Neural progenitor cell (in vitro differentiated cells): ENCODE measurements around the gene SCCPDH. TPM values are rescaled to one million over a fixed set of nuclear protein-coding genes. Genes with fewer than 3 reads are reported as not detected.

Experiments
- DNase-seq: peaks from one replicate; pipeline ENCODE4 v3.0.0-alpha.2; 2016; ENCODE audit warnings: low spot score
- H2AFZ ChIP-seq: fragments of 200-600 bp; sonication (generic); replicated peaks from 2 replicates; pipeline ENCODE4 v1.6.1; 2016; ENCODE audit warnings: antibody characterized with exemption
- H3F3A ChIP-seq: fragments of 200-600 bp; sonication (generic); 2 replicates; pipeline ENCODE4 v1.6.1; 2016; ENCODE audit warnings: antibody characterized with exemption, low read depth
- H3K27ac ChIP-seq: fragments of 200-600 bp; sonication (generic); 2 replicates; pipeline ENCODE4 v1.5.1; 2016; ENCODE audit warnings: mild to moderate bottlenecking
- H3K27me3 ChIP-seq: fragments of 200-600 bp; sonication (generic); 2 replicates; pipeline ENCODE4 v1.6.1; 2016; ENCODE audit warnings: mild to moderate bottlenecking, moderate library complexity
- H3K36me3 ChIP-seq: fragments of 200-600 bp; sonication (generic); 2 replicates; pipeline ENCODE4 v1.5.1; 2016
- H3K4me1 ChIP-seq: fragments of 200-600 bp; sonication (generic); 2 replicates; pipeline ENCODE4 v1.6.1; 2016; ENCODE audit warnings: mixed run types
- H3K4me2 ChIP-seq: fragments of 200-600 bp; sonication (generic); 2 replicates; pipeline ENCODE4 v1.6.1; 2016
- H3K4me3 ChIP-seq: fragments of 200-600 bp; sonication (generic); 2 replicates; pipeline ENCODE4 v1.5.1; 2016
- H3K79me2 ChIP-seq: fragments of 200-600 bp; sonication (generic); 2 replicates; pipeline ENCODE4 v1.6.1; 2016; ENCODE audit warnings: low read depth
- H3K9ac ChIP-seq: fragments of 200-600 bp; sonication (generic); 2 replicates; pipeline ENCODE4 v1.6.1; 2016
- H3K9me3 ChIP-seq: fragments of 200-600 bp; sonication (generic); 2 replicates; pipeline ENCODE4 v1.5.1; 2016; ENCODE audit warnings: low read depth
- H4K20me1 ChIP-seq: fragments of 200-600 bp; sonication (generic); 2 replicates; pipeline ENCODE4 v1.6.1; 2016; ENCODE audit warnings: low read depth
- H3K27ac Mint-ChIP-seq: 3 replicates; pipeline ENCODE4 v1.8.0; 2021; ENCODE audit warnings: mixed read lengths
- H3K27me3 Mint-ChIP-seq: 2 replicates; pipeline ENCODE4 v1.8.0; 2022; ENCODE audit warnings: low read depth, mild to moderate bottlenecking, inconsistent platforms, moderate library complexity, mixed read lengths; ENCODE audit not compliant: insufficient read depth
- H3K36me3 Mint-ChIP-seq: 3 replicates; pipeline ENCODE4 v1.8.0; 2021; ENCODE audit warnings: mixed read lengths
- H3K4me1 Mint-ChIP-seq: 3 replicates; pipeline ENCODE4 v1.8.0; 2021; ENCODE audit warnings: mixed read lengths
- H3K4me3 Mint-ChIP-seq: 3 replicates; pipeline ENCODE4 v1.8.0; 2021; ENCODE audit warnings: mild to moderate bottlenecking, moderate library complexity, mixed read lengths
- H3K9me3 Mint-ChIP-seq: 3 replicates; pipeline ENCODE4 v1.8.0; 2020; ENCODE audit warnings: mixed read lengths
- EZH2 ChIP-seq: fragments of 200-600 bp; sonication (generic); IDR thresholded peaks from 2 replicates; pipeline ENCODE4 v1.6.1; 2017; ENCODE audit warnings: antibody characterized with exemption, mild to moderate bottlenecking, moderate library complexity
- EZH2phosphoT487 ChIP-seq: fragments of 200-600 bp; sonication (generic); IDR thresholded peaks from 2 replicates; pipeline ENCODE4 v1.6.1; 2017; ENCODE audit warnings: antibody characterized with exemption
- total RNA-seq: library from RNA; depleted of rRNA; stranded (reverse); fragments of >200 nt; gene quantifications from 2 replicates; pipeline ENCODE4 v1.2.3, GENCODE V29; 2015; ENCODE audit warnings: low replicate concordance
- TF ChIP-seq, protein P1 (sequence below): fragments of 200-600 bp; sonication (generic); IDR thresholded peaks from 2 replicates; pipeline ENCODE4 v1.5.1; 2017; ENCODE audit warnings: antibody characterized with exemption, mild to moderate bottlenecking

Gene SCCPDH
- total RNA-seq, 1 donor from 2014 or later: 56.3 TPM

- H3K36me3 Mint-ChIP-seq: peaks cover 2% of the 10 kb centered on the region
- no peaks in the 10 kb centered on the region for H3F3A ChIP-seq
- H3K4me3 Mint-ChIP-seq: no peak overlapping the region
- no peaks in the 10 kb centered on the region for H3K79me2 ChIP-seq
- peaks cover 23% of the 10 kb centered on the region for H3K4me1 ChIP-seq
- TF ChIP-seq EZH2phosphoT487 (no peak), EZH2 (no peak)
- TF ChIP-seq, protein P1, sequence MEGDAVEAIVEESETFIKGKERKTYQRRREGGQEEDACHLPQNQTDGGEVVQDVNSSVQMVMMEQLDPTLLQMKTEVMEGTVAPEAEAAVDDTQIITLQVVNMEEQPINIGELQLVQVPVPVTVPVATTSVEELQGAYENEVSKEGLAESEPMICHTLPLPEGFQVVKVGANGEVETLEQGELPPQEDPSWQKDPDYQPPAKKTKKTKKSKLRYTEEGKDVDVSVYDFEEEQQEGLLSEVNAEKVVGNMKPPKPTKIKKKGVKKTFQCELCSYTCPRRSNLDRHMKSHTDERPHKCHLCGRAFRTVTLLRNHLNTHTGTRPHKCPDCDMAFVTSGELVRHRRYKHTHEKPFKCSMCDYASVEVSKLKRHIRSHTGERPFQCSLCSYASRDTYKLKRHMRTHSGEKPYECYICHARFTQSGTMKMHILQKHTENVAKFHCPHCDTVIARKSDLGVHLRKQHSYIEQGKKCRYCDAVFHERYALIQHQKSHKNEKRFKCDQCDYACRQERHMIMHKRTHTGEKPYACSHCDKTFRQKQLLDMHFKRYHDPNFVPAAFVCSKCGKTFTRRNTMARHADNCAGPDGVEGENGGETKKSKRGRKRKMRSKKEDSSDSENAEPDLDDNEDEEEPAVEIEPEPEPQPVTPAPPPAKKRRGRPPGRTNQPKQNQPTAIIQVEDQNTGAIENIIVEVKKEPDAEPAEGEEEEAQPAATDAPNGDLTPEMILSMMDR: no peak
- H3K27me3 ChIP-seq: no peaks in the 10 kb centered on the region
- H3K4me2 ChIP-seq: no peak overlapping the region
- no peak overlapping the region for H3K9ac ChIP-seq
- no peaks in the 10 kb centered on the region for H4K20me1 ChIP-seq
- no peak overlapping the region for H3K4me3 ChIP-seq
- peak overlapping the region; percentile 24 for H3K27ac Mint-ChIP-seq
- H3K9me3 Mint-ChIP-seq: no peaks in the 10 kb centered on the region
- peaks cover 10% of the 10 kb centered on the region for H3K27me3 Mint-ChIP-seq
- peaks cover 35% of the 10 kb centered on the region for H3K4me1 Mint-ChIP-seq
- no peak for DNase-seq
- H3K36me3 ChIP-seq: no peaks in the 10 kb centered on the region
- H3K27ac ChIP-seq: no peak overlapping the region
- no peak overlapping the region for H2AFZ ChIP-seq
- no peaks in the 10 kb centered on the region for H3K9me3 ChIP-seq
Observed at GRCh38 chr1:246792603-246793002, 68.4 kb downstream of the SCCPDH start.

DNA sequence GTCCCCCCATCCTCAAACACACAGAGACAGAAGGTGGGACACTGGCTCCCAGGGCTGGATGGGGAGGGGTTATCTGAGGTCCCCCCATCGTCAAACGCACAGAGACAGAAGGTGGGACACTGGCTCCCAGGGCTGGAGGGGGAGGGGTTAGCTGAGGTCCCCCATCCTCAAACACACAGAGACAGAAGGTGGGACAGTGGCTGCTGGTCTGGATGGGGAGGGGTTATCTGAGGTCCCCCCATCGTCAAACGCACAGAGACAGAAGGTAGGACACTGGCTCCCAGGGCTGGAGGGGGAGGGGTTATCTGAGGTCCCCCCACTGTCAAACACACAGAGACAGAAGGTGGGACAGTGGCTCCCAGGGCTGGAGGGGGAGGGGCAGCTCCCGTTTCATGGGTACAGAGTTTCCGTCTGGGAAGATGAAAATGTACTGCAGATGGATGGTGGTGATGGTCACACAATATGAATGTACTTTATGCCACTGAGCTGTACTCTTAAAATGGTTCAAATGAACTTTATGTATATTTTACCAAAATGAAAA is 69.2 kb downstream of the SCCPDH start:
- H3K4me3 Mint-ChIP-seq: peak overlapping the region; percentile 64

DNA sequence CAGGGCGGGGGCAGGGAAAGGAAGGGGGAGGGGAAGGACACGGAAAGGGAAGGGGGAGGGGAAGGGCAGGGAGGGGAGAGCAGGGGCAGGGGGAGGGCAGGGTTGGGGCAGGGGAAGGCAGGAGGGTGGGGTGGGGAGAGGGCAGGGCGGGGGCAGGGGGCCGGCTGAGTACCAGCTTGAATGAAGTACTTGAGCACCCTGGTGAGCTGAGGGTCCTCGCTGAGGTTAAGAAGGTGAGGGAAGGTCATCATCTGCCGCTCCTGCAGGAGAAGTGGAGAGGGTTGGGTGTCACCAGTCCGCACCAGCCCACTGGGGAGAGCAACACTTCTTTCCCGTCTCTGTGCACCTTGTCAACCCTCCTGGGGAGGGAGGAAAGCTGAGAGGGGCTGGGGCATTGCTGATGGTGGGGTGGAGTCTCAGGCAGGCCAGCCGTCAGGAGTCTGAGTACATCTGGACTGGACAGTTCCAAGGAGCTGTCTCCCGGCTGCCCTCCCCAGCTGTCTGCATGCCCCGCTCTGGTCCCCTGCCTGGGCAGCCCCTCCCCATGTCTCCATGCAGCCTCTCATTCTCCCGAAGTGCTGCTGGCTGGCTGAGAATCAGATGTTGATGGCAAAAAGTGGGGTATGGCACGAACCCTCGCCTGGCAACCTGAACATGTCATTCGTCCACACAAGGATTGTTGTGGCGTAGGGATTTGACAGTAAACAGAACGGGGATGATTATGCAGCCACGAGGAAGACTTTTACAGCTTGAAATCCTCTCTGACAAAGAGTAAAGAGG is 70.0 kb downstream of the SCCPDH start:
- Histone ChIP-seq H3K79me2 (no peaks in the 10 kb centered on the region), H3K27me3 (no peaks in the 10 kb centered on the region), H4K20me1 (no peaks in the 10 kb centered on the region), H3K4me1 (peaks cover 17% of the 10 kb centered on the region), H3F3A (no peaks in the 10 kb centered on the region), H3K4me2 (no peak overlapping the region), H3K36me3 (no peaks in the 10 kb centered on the region), H3K9me3 (no peaks in the 10 kb centered on the region), H3K27ac (no peak overlapping the region), H3K4me3 (no peak overlapping the region), H3K9ac (no peak overlapping the region), H2AFZ (no peak overlapping the region)
- Mint-ChIP-seq H3K4me3 (peak overlapping the region; percentile 66), H3K9me3 (no peaks in the 10 kb centered on the region), H3K36me3 (peaks cover 1% of the 10 kb centered on the region), H3K27me3 (peaks cover 8% of the 10 kb centered on the region), H3K27ac (no peak overlapping the region), H3K4me1 (peaks cover 29% of the 10 kb centered on the region)
- peak; percentile 26 for DNase-seq
- TF ChIP-seq EZH2phosphoT487 (no peak), EZH2 (no peak)
- TF ChIP-seq, protein P1: no peak

More for the DNA sequence above, 69.2 kb downstream of the SCCPDH start:
- DNase-seq: no peak
- Histone ChIP-seq H3K36me3 (no peaks in the 10 kb centered on the region), H3K9ac (no peak overlapping the region), H2AFZ (no peak overlapping the region), H3K4me2 (no peak overlapping the region), H3F3A (no peaks in the 10 kb centered on the region), H3K4me3 (no peak overlapping the region), H3K79me2 (no peaks in the 10 kb centered on the region), H4K20me1 (no peaks in the 10 kb centered on the region), H3K9me3 (no peaks in the 10 kb centered on the region), H3K4me1 (peaks cover 23% of the 10 kb centered on the region), H3K27ac (no peak overlapping the region), H3K27me3 (no peaks in the 10 kb centered on the region)
- Mint-ChIP-seq H3K36me3 (peaks cover 2% of the 10 kb centered on the region), H3K9me3 (no peaks in the 10 kb centered on the region), H3K27ac (peak overlapping the region; percentile 90), H3K4me1 (peaks cover 33% of the 10 kb centered on the region), H3K27me3 (peaks cover 9% of the 10 kb centered on the region)
- no peak for TF ChIP-seq EZH2phosphoT487
- TF ChIP-seq, protein P1: no peak
- TF ChIP-seq EZH2: no peak
